ENCODE data around the gene TAAR1.

GRCh38 chr6:132651062-132651461 lies 7.9 kb downstream of the TAAR1 start:
- no peak for TF ChIP-seq CTCF (IDR thresholded peaks at IDR 0.05; ENCODE audit: low read depth, low read length)
- no peak for TF ChIP-seq EZH2phosphoT487 (IDR thresholded peaks at IDR 0.05; ENCODE audit: low read depth)
